NOMO-1 (cell line): ENCODE data around the gene KCNJ18.
"Not testable (repeated sequence)": the region's sequence is repeated elsewhere in the genome, so short reads cannot be mapped to it uniquely, and the experiment has no call there.

Experiments
- DNase-seq, 2 experiments: peaks; one replicate each; lab custom pipeline; 2025; ENCODE audit not compliant: unreplicated experiment in 2 of 2; lab: John Stamatoyannopoulos, UW

Gene KCNJ18

DNA sequence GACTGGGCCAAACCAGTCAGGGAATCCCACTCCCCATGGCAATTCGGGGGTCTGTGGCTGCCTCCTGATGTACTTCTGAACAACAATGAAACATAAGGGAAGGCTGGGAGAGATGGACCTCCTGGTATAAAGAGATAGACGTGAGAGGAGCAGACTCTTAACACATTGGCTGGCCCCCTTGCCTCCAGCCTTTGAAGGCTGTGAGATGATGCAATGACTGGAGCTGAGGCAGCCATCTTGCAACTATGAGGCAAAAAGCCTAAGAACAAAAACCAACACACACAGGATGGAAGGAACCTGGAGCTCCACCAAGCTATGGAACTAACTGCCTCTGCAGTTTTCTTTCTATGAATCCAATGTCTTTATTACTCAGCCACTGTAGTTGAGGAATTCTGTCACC, 58.8 kb downstream of the KCNJ18 start:
- DNase-seq: not testable (repeated sequence)
